Liver (tissue), 3 donors: ENCODE measurements around the gene ZIC3.

ENCODE experiments used
- FOXA1 ChIP-seq: IDR thresholded peaks from 2 replicates; pipeline ENCODE4 v1.6.1; 2016; ENCODE audit warnings: antibody characterized with exemption
- GABPA ChIP-seq, 2 donors: IDR thresholded peaks in 1 of 2; conservative IDR thresholded peaks in 1 of 2; 2 replicates each; pipeline ENCODE4 v1.6.1; 2016; ENCODE audit warnings: antibody characterized with exemption in 2 of 2, mild to moderate bottlenecking in 1 of 2, moderate library complexity in 1 of 2
- HNF4A ChIP-seq, 2 donors: conservative IDR thresholded peaks; 2 replicates each; pipeline ENCODE4 v1.6.1; 2016; ENCODE audit warnings: antibody characterized with exemption in 2 of 2, mild to moderate bottlenecking in 2 of 2
- HNF4G ChIP-seq: IDR thresholded peaks from 2 replicates; pipeline ENCODE4 v1.6.1; 2016; ENCODE audit warnings: antibody characterized with exemption
- JUND ChIP-seq, 2 donors: IDR thresholded peaks; 2 replicates each; pipeline ENCODE4 v1.6.1; 2016; ENCODE audit warnings: antibody characterized with exemption in 2 of 2
- NR2F2 ChIP-seq: IDR thresholded peaks from 2 replicates; pipeline ENCODE4 v1.6.1; 2016; ENCODE audit warnings: antibody characterized with exemption
- RAD21 ChIP-seq, 2 donors: IDR thresholded peaks; 2 replicates each; pipeline ENCODE4 v1.6.1; 2016; ENCODE audit warnings: antibody characterized with exemption in 2 of 2, mild to moderate bottlenecking in 2 of 2
- RXRA ChIP-seq, 2 donors: IDR thresholded peaks; 2 replicates each; pipeline ENCODE4 v1.6.1; 2017 to 2018; ENCODE audit warnings: antibody characterized with exemption in 2 of 2, mild to moderate bottlenecking in 1 of 2
- TAF1 ChIP-seq: conservative IDR thresholded peaks from 2 replicates; pipeline ENCODE4 v1.6.1; 2016; ENCODE audit warnings: antibody characterized with exemption, mild to moderate bottlenecking
- YY1 ChIP-seq: IDR thresholded peaks from 2 replicates; pipeline ENCODE4 v1.6.1; 2016; ENCODE audit warnings: antibody characterized with exemption, mild to moderate bottlenecking
- TF ChIP-seq, protein P1 (sequence below): fragments of 150-350 bp; IDR thresholded peaks from 2 replicates; pipeline ENCODE4 v1.5.1; 2017; ENCODE audit warnings: improper control_type of control experiment, low read depth, low read length; ENCODE audit not compliant: missing input control
- TF ChIP-seq, protein P2 (sequence below): IDR thresholded peaks from 2 replicates; pipeline ENCODE4 v1.6.1; 2016; ENCODE audit warnings: antibody characterized with exemption
- TF ChIP-seq, protein P3 (sequence below): IDR thresholded peaks from 2 replicates; pipeline ENCODE4 v1.6.1; 2016; ENCODE audit warnings: antibody characterized with exemption
- TF ChIP-seq, protein P4 (sequence below): IDR thresholded peaks from 2 replicates; pipeline ENCODE4 v1.6.1; 2016; ENCODE audit warnings: antibody characterized with exemption, mild to moderate bottlenecking
- donor health status: healthy.
- donor health status: healthy.

DNA sequence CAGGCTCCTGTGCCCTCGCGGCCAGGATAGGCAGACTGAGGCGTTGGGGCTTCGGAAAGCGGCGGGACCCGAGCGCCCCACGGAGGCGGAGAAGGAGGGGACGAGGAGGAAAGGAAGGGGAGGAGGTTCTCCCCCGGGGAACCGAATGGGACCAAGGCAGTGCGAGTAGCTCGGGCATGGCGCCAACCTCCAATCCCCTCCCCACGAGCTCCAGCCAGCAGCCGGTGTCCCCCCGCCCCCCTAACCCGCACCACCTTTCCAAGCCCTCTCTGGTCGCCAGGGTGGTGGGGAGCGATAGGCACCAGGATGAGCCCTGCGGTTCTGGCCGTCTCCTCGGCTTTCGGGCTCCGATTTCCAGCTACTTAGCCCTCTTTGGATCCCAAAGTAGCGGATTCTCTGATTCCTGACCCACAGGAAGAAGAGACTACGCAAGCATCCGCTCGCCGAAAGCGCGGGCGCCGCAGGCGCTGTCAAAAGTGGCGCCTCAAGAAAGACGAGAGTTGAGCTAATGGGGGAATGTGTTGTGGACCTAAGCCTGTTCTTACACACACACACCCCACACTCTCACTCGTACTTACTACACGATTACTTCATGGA is 15.2 kb upstream of the ZIC3 start:
- TF ChIP-seq, protein P1, sequence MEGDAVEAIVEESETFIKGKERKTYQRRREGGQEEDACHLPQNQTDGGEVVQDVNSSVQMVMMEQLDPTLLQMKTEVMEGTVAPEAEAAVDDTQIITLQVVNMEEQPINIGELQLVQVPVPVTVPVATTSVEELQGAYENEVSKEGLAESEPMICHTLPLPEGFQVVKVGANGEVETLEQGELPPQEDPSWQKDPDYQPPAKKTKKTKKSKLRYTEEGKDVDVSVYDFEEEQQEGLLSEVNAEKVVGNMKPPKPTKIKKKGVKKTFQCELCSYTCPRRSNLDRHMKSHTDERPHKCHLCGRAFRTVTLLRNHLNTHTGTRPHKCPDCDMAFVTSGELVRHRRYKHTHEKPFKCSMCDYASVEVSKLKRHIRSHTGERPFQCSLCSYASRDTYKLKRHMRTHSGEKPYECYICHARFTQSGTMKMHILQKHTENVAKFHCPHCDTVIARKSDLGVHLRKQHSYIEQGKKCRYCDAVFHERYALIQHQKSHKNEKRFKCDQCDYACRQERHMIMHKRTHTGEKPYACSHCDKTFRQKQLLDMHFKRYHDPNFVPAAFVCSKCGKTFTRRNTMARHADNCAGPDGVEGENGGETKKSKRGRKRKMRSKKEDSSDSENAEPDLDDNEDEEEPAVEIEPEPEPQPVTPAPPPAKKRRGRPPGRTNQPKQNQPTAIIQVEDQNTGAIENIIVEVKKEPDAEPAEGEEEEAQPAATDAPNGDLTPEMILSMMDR = no peak
- TF ChIP-seq YY1 = no peak
- TF ChIP-seq, protein P2, sequence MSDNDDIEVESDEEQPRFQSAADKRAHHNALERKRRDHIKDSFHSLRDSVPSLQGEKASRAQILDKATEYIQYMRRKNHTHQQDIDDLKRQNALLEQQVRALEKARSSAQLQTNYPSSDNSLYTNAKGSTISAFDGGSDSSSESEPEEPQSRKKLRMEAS = no peak
- TF ChIP-seq RAD21 (IDR thresholded peaks at IDR 0.05) = no peak
- TF ChIP-seq, protein P3, sequence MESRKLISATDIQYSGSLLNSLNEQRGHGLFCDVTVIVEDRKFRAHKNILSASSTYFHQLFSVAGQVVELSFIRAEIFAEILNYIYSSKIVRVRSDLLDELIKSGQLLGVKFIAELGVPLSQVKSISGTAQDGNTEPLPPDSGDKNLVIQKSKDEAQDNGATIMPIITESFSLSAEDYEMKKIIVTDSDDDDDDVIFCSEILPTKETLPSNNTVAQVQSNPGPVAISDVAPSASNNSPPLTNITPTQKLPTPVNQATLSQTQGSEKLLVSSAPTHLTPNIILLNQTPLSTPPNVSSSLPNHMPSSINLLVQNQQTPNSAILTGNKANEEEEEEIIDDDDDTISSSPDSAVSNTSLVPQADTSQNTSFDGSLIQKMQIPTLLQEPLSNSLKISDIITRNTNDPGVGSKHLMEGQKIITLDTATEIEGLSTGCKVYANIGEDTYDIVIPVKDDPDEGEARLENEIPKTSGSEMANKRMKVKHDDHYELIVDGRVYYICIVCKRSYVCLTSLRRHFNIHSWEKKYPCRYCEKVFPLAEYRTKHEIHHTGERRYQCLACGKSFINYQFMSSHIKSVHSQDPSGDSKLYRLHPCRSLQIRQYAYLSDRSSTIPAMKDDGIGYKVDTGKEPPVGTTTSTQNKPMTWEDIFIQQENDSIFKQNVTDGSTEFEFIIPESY = no peak
- TF ChIP-seq HNF4G = no peak
- no peak for TF ChIP-seq TAF1
- TF ChIP-seq FOXA1 = no peak
- no peak for TF ChIP-seq JUND (IDR thresholded peaks at IDR 0.05)
- no peak for TF ChIP-seq GABPA (IDR thresholded peaks at IDR 0.05 in 1 of 2, conservative IDR thresholded peaks at IDR 0.05 in 1 of 2)
- TF ChIP-seq HNF4A (conservative IDR thresholded peaks at IDR 0.05) = no peak
- TF ChIP-seq NR2F2 = no peak
- TF ChIP-seq, protein P4, sequence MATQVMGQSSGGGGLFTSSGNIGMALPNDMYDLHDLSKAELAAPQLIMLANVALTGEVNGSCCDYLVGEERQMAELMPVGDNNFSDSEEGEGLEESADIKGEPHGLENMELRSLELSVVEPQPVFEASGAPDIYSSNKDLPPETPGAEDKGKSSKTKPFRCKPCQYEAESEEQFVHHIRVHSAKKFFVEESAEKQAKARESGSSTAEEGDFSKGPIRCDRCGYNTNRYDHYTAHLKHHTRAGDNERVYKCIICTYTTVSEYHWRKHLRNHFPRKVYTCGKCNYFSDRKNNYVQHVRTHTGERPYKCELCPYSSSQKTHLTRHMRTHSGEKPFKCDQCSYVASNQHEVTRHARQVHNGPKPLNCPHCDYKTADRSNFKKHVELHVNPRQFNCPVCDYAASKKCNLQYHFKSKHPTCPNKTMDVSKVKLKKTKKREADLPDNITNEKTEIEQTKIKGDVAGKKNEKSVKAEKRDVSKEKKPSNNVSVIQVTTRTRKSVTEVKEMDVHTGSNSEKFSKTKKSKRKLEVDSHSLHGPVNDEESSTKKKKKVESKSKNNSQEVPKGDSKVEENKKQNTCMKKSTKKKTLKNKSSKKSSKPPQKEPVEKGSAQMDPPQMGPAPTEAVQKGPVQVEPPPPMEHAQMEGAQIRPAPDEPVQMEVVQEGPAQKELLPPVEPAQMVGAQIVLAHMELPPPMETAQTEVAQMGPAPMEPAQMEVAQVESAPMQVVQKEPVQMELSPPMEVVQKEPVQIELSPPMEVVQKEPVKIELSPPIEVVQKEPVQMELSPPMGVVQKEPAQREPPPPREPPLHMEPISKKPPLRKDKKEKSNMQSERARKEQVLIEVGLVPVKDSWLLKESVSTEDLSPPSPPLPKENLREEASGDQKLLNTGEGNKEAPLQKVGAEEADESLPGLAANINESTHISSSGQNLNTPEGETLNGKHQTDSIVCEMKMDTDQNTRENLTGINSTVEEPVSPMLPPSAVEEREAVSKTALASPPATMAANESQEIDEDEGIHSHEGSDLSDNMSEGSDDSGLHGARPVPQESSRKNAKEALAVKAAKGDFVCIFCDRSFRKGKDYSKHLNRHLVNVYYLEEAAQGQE = no peak
- no peak for TF ChIP-seq RXRA (IDR thresholded peaks at IDR 0.05)
